B cell (primary cell): ENCODE results near the gene SLC35A2. TPM values are rescaled to one million over a fixed set of nuclear protein-coding genes. Genes with fewer than 3 reads are reported as not detected.

Source experiments
- ATAC-seq: fragments of 200-7000 bp; cut with Tn5 transposase; one replicate; pipeline ENCODE4 v1.10.0; 2021; ENCODE audit warnings: low read depth, mild to moderate bottlenecking, moderate number of reproducible peaks, moderate library complexity
- CTCF ChIA-PET: fragments of 350-600 bp; sonication (Branson Sonifier 250); formaldehyde crosslinking; loops from one replicate; lab custom pipeline; 2021; ENCODE audit warnings: antibody characterized with exemption, inconsistent platforms; lab: Charles Lee
- POLR2A ChIA-PET: fragments of 350-600 bp; sonication (Branson Sonifier 250); formaldehyde crosslinking; loops from one replicate; lab custom pipeline; 2021; ENCODE audit warnings: antibody characterized with exemption; lab: Charles Lee
- DNase-seq: peaks from one replicate; pipeline ENCODE4 v3.0.0; 2013
- H2AFZ ChIP-seq: 2 replicates; pipeline ENCODE4 v1.6.1; 2012; ENCODE audit warnings: mild to moderate bottlenecking, low read depth, low read length; ENCODE audit not compliant: insufficient read depth, poor library complexity, severe bottlenecking
- H3K27ac ChIP-seq, 2 donors: 1 replicate in 1 of 2; 2 replicates in 1 of 2; pipeline ENCODE4 v1.5.1; 2012 to 2013; ENCODE audit warnings: low read length in 2 of 2, mild to moderate bottlenecking in 2 of 2, moderate library complexity in 1 of 2
- H3K27me3 ChIP-seq, 4 experiments: fragments of 200-600 bp in 1 of 4; sonication (generic) in 1 of 4; replicated peaks in 1 of 4; 1 replicate in 2 of 4; 2 replicates in 2 of 4; pipeline versions ENCODE4 v1.6.1 to v1.7.0; 2013 to 2016; ENCODE audit warnings: low read length in 3 of 4, mild to moderate bottlenecking in 2 of 4, mixed read lengths in 1 of 4, moderate library complexity in 1 of 4; ENCODE audit not compliant: insufficient read depth in 4 of 4, control insufficient read depth in 3 of 4; ENCODE audit errors: control extremely low read depth in 1 of 4
- H3K36me3 ChIP-seq, 2 experiments: replicated peaks in 1 of 2; 1 replicate in 1 of 2; 2 replicates in 1 of 2; pipeline versions ENCODE4 v1.6.1 to v1.7.1; 2013; ENCODE audit warnings: low read length in 1 of 2; ENCODE audit not compliant: insufficient read depth in 2 of 2, control insufficient read depth in 1 of 2; ENCODE audit errors: control extremely low read depth in 1 of 2, extremely low read depth in 1 of 2
- H3K4me1 ChIP-seq, 2 donors: fragments of 200-600 bp in 1 of 2; sonication (generic) in 1 of 2; 1 replicate in 1 of 2; 2 replicates in 1 of 2; pipeline versions ENCODE4 v1.5.1 to v1.6.1; 2013 to 2017; ENCODE audit warnings: low read length in 2 of 2; ENCODE audit not compliant: control insufficient read depth in 2 of 2, insufficient read depth in 2 of 2
- H3K4me2 ChIP-seq: replicated peaks from 2 replicates; pipeline ENCODE3; 2012; ENCODE audit warnings: mild to moderate bottlenecking, low read depth, low read length; ENCODE audit not compliant: poor library complexity, severe bottlenecking
- H3K4me3 ChIP-seq, 5 experiments: fragments of 200-600 bp in 1 of 5; sonication (generic) in 1 of 5; 1 replicate in 3 of 5; 2 replicates in 2 of 5; pipeline versions ENCODE4 v1.5.1 to v1.7.0; 2011 to 2016; ENCODE audit warnings: low read length in 4 of 5, mild to moderate bottlenecking in 4 of 5, low read depth in 2 of 5, control low read depth in 1 of 5, moderate library complexity in 1 of 5; ENCODE audit not compliant: insufficient read depth in 1 of 5; ENCODE audit errors: control extremely low read depth in 1 of 5, extremely low read depth in 1 of 5
- H3K79me2 ChIP-seq: fragments of 200-600 bp; sonication (generic); one replicate; pipeline ENCODE4 v1.6.0; 2016; ENCODE audit warnings: low read length; ENCODE audit not compliant: control insufficient read depth, insufficient read depth
- H3K9ac ChIP-seq: fragments of 200-600 bp; sonication (generic); 2 replicates; pipeline ENCODE4 v1.6.1; 2017; ENCODE audit warnings: mild to moderate bottlenecking, low read length, moderate library complexity
- H3K9me3 ChIP-seq, 3 donors: one replicate each; pipeline versions ENCODE4 v1.6.1 to v1.7.1; 2013; ENCODE audit warnings: low read length in 2 of 3; ENCODE audit not compliant: control insufficient read depth in 2 of 3, insufficient read depth in 1 of 3; ENCODE audit errors: control extremely low read depth in 1 of 3
- H4K20me1 ChIP-seq: 2 replicates; pipeline ENCODE4 v1.6.0; 2012; ENCODE audit warnings: mild to moderate bottlenecking, low read length; ENCODE audit not compliant: insufficient read depth, control insufficient read depth, poor library complexity, severe bottlenecking
- H3K27ac Mint-ChIP-seq: one replicate; pipeline ENCODE4 v1.8.0; 2021; ENCODE audit warnings: mixed read lengths
- H3K27me3 Mint-ChIP-seq: one replicate; pipeline ENCODE4 v1.8.0; 2021; ENCODE audit warnings: mixed read lengths
- H3K4me1 Mint-ChIP-seq: one replicate; pipeline ENCODE4 v1.8.0; 2021; ENCODE audit warnings: mixed read lengths
- H3K4me3 Mint-ChIP-seq: one replicate; pipeline ENCODE4 v1.8.0; 2021; ENCODE audit warnings: mixed read lengths
- H3K9me3 Mint-ChIP-seq: one replicate; pipeline ENCODE4 v1.8.0; 2022; ENCODE audit warnings: mixed read lengths; ENCODE audit not compliant: insufficient read depth
- CTCF ChIP-seq: fragments of 200-600 bp; IDR thresholded peaks from one replicate; pipeline ENCODE4 v1.8.0; 2022; ENCODE audit warnings: antibody characterized with exemption, mild to moderate bottlenecking
- EZH2 ChIP-seq: IDR thresholded peaks from 2 replicates; pipeline ENCODE4 v1.6.1; 2012; ENCODE audit warnings: borderline replicate concordance, low read depth, mild to moderate bottlenecking, moderate library complexity, low read length; ENCODE audit not compliant: insufficient read depth, poor library complexity, severe bottlenecking
- WGBS: methylation state at CpG from one replicate; pipeline ENCODE4 v1.1.5; 2013; ENCODE audit warnings: missing lambda C conversion rate; ENCODE audit not compliant: insufficient coverage; 5-methylcytosine and 5-hydroxymethylcytosine counted together
- intact Hi-C: fragments of 100-400 bp; cut with micrococcal nuclease; formaldehyde crosslinking; loops from one replicate; pipeline ENCODE4 v1.10.0; 2022
- polyA plus RNA-seq: library from polyadenylated mRNA; depleted of rRNA; stranded (reverse); fragments of >200 nt; gene quantifications from 2 replicates; pipeline ENCODE4 v1.2.3, GENCODE V29; 2012
- total RNA-seq, 2 donors: library from RNA; stranded (reverse); fragments of 120-200 nt in 1 of 2; gene quantifications; 1 replicate in 1 of 2; 2 replicates in 1 of 2; pipeline versions ENCODE4 v1.2.3 to v1.2.4, GENCODE V29; 2013 to 2022

The SLC35A2 gene
- total and polyA plus RNA-seq, 2 donors (not counting 1 experiment from before 2014, with no cell fraction given) = 19.1 to 22.0 TPM

DNA sequence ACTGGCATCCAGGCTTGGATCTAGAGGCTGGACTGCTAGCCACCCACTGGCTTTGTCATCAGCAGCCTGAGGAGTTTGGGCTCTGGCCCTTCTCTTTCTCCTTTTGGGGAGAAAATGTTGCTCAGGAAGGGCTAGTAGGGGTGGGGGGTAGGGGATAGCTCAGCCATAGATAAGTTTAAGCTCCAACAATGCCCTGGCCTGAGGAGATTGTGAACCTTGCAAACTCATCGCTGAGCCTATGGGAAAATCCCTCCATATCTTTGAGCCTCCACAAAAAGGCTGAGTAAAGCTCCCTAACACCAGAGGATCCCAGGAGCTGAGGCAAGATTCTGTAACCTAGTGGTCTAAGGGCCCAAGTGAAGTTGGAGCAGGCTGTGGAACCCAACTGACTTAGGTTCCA lies 37.1 kb upstream of the SLC35A2 start:
- TF ChIP-seq CTCF = no peak
- no peak for TF ChIP-seq EZH2
- POLR2A ChIA-PET = interaction anchor here (0.6 kb wide), 1 partner anchor 10 kb away, joined by 3 read pairs; no protein-coding TSS in a partner anchor
- no CpG with 5 or more reads among the region's 1 CpG for WGBS

More for the DNA sequence above, 37.1 kb upstream of the SLC35A2 start:
- intact Hi-C loops = no loop called here
- CTCF ChIA-PET = interaction anchor here (1.0 kb wide), 1 partner anchor 35 kb away, joined by 3 read pairs; no protein-coding TSS in a partner anchor
- Histone ChIP-seq H3K36me3 (peaks cover 0 to 17% of the 10 kb centered on the region in 2 experiments), H3K9me3 (no peaks in the 10 kb centered on the region), H3K4me2 (no peak overlapping the region), H3K79me2 (peaks cover 83% of the 10 kb centered on the region), H2AFZ (no peak overlapping the region), H3K4me3 (no peak overlapping the region), H4K20me1 (peaks cover 7% of the 10 kb centered on the region), H3K4me1 (peaks cover 19 to 32% of the 10 kb centered on the region in 2 donors), H3K27ac (no peak overlapping the region), H3K9ac (no peak overlapping the region), H3K27me3 (no peaks in the 10 kb centered on the region)
- Mint-ChIP-seq H3K4me3 (no peak overlapping the region), H3K27ac (no peak overlapping the region), H3K4me1 (peaks cover 34% of the 10 kb centered on the region), H3K27me3 (no peaks in the 10 kb centered on the region), H3K9me3 (no peaks in the 10 kb centered on the region)
- ATAC-seq (no peak), DNase-seq (no peak)
